Measurements from ENCODE around the gene ABCC4. TPM values are rescaled to one million over a fixed set of nuclear protein-coding genes. Genes with fewer than 3 reads are reported as not detected.
A peak's percentile ranks its signal among the peaks of the same experiment; 100 is the strongest.

ABCC4 gene
- total and polyA plus RNA-seq, 4 experiments from 2014 or later: 4.8 to 10.0 (median 6.9) TPM

- H3K9me3 Mint-ChIP-seq: no peaks in the 10 kb centered on the region
- no peaks in the 10 kb centered on the region for H3K4me1 ChIP-seq (ENCODE audit: insufficient read depth, low read length)
- no peaks in the 10 kb centered on the region for H3K36me3 ChIP-seq (ENCODE audit: insufficient read depth, low read length)
- no peak overlapping the region for H3K27ac Mint-ChIP-seq
- POLR2A ChIA-PET (ENCODE audit: partially characterized antibody): no interaction called here
- H3K27me3 ChIP-seq (ENCODE audit: insufficient read depth, low read length): no peaks in the 10 kb centered on the region
- peaks cover 19 to 28% of the 10 kb centered on the region in 2 donors for H3K36me3 Mint-ChIP-seq
- H3K4me3 ChIP-seq (ENCODE audit: low read length in 2 of 2): no peak overlapping the region
- H3K27me3 Mint-ChIP-seq: no peaks in the 10 kb centered on the region
- CTCF ChIA-PET (ENCODE audit: partially characterized antibody): interaction anchor here (0.6 kb wide), 1 partner anchor 31 kb away, joined by 4 read pairs; no protein-coding TSS in a partner anchor
- H3K9me3 ChIP-seq (ENCODE audit: control insufficient read depth in 1 of 2, low read length in 2 of 2): no peaks in the 10 kb centered on the region
- H3K4me3 Mint-ChIP-seq: no peak overlapping the region
- H3K4me1 Mint-ChIP-seq: peaks cover 0 to 6% (median 1%) of the 10 kb centered on the region in 4 donors
- no peak overlapping the region for H3K27ac ChIP-seq (ENCODE audit: low read depth, low read length)
- intact Hi-C loops (cut with micrococcal nuclease): no loop called here
- no peak for DNase-seq
Measured at GRCh38 chr13:95237310-95237870, 63.9 kb downstream of the ABCC4 start.

GRCh38 chr13:95236774-95237173 is 64.5 kb downstream of the ABCC4 start:
- Histone ChIP-seq H3K9me3 (ENCODE audit: control insufficient read depth in 1 of 2, low read length in 2 of 2) (no peaks in the 10 kb centered on the region), H3K27me3 (ENCODE audit: insufficient read depth, low read length) (no peaks in the 10 kb centered on the region), H3K4me3 (ENCODE audit: low read length in 2 of 2) (no peak overlapping the region), H3K36me3 (ENCODE audit: insufficient read depth, low read length) (no peaks in the 10 kb centered on the region), H3K4me1 (ENCODE audit: insufficient read depth, low read length) (no peaks in the 10 kb centered on the region), H3K27ac (ENCODE audit: low read depth, low read length) (no peak overlapping the region)
- Mint-ChIP-seq H3K36me3 (peaks cover 19 to 31% of the 10 kb centered on the region in 2 donors), H3K27me3 (no peaks in the 10 kb centered on the region), H3K27ac (peak overlapping the region in 2 of 7 donors; percentile 26 to 60), H3K4me1 (peaks cover 0 to 6% (median 1%) of the 10 kb centered on the region in 4 donors), H3K9me3 (no peaks in the 10 kb centered on the region), H3K4me3 (no peak overlapping the region)
- DNase-seq: no peak
- CTCF ChIA-PET (ENCODE audit: partially characterized antibody): no interaction called here
- intact Hi-C loops (cut with micrococcal nuclease): no loop called here
- POLR2A ChIA-PET (ENCODE audit: partially characterized antibody): no interaction called here

- intact Hi-C loops (cut with micrococcal nuclease): no loop called here
- Mint-ChIP-seq H3K36me3 (peaks cover 16 to 30% of the 10 kb centered on the region in 2 donors), H3K4me3 (no peak overlapping the region), H3K9me3 (no peaks in the 10 kb centered on the region), H3K27me3 (no peaks in the 10 kb centered on the region), H3K27ac (peak overlapping the region in 2 of 7 donors; percentile 38 to 51), H3K4me1 (peaks cover 0 to 6% (median 1%) of the 10 kb centered on the region in 4 donors)
- no peak for DNase-seq
- H3K9me3 ChIP-seq (ENCODE audit: control insufficient read depth in 1 of 2, low read length in 2 of 2): no peaks in the 10 kb centered on the region
- no peaks in the 10 kb centered on the region for H3K4me1 ChIP-seq (ENCODE audit: insufficient read depth, low read length)
- no peak overlapping the region for H3K4me3 ChIP-seq (ENCODE audit: low read length in 2 of 2)
- no peaks in the 10 kb centered on the region for H3K27me3 ChIP-seq (ENCODE audit: insufficient read depth, low read length)
- ChIA-PET POLR2A (ENCODE audit: partially characterized antibody) (no interaction called here), CTCF (ENCODE audit: partially characterized antibody) (no interaction called here)
- no peak overlapping the region for H3K27ac ChIP-seq (ENCODE audit: low read depth, low read length)
- H3K36me3 ChIP-seq (ENCODE audit: insufficient read depth, low read length): no peaks in the 10 kb centered on the region
Measured at GRCh38 chr13:95235974-95236373, 65.3 kb downstream of the ABCC4 start.

GRCh38 chr13:95235199-95235756 is 66.0 kb downstream of the ABCC4 start:
- no peak for DNase-seq
- H3K27me3 Mint-ChIP-seq: no peaks in the 10 kb centered on the region
- Histone ChIP-seq H3K27ac (ENCODE audit: low read depth, low read length) (no peak overlapping the region), H3K27me3 (ENCODE audit: insufficient read depth, low read length) (no peaks in the 10 kb centered on the region), H3K4me3 (ENCODE audit: low read length in 2 of 2) (no peak overlapping the region), H3K36me3 (ENCODE audit: insufficient read depth, low read length) (no peaks in the 10 kb centered on the region), H3K4me1 (ENCODE audit: insufficient read depth, low read length) (no peaks in the 10 kb centered on the region), H3K9me3 (ENCODE audit: control insufficient read depth in 1 of 2, low read length in 2 of 2) (no peaks in the 10 kb centered on the region)
- H3K27ac Mint-ChIP-seq: peak overlapping the region in 1 of 7 donors; percentile 15
- ChIA-PET CTCF (ENCODE audit: partially characterized antibody) (no interaction called here), POLR2A (ENCODE audit: partially characterized antibody) (no interaction called here)
- H3K9me3 Mint-ChIP-seq: no peaks in the 10 kb centered on the region
- intact Hi-C loops (cut with micrococcal nuclease): no loop called here
- no peak overlapping the region for H3K4me3 Mint-ChIP-seq
- peaks cover 16 to 32% of the 10 kb centered on the region in 2 donors for H3K36me3 Mint-ChIP-seq
- H3K4me1 Mint-ChIP-seq: peaks cover 0 to 6% (median 1%) of the 10 kb centered on the region in 4 donors

GRCh38 chr13:95234242-95234641 is 67.0 kb downstream of the ABCC4 start:
- Histone ChIP-seq H3K36me3 (ENCODE audit: insufficient read depth, low read length) (no peaks in the 10 kb centered on the region), H3K4me3 (ENCODE audit: low read length in 2 of 2) (no peak overlapping the region), H3K9me3 (ENCODE audit: control insufficient read depth in 1 of 2, low read length in 2 of 2) (no peaks in the 10 kb centered on the region), H3K27ac (ENCODE audit: low read depth, low read length) (no peak overlapping the region), H3K27me3 (ENCODE audit: insufficient read depth, low read length) (no peaks in the 10 kb centered on the region), H3K4me1 (ENCODE audit: insufficient read depth, low read length) (no peaks in the 10 kb centered on the region)
- ChIA-PET POLR2A (ENCODE audit: partially characterized antibody) (no interaction called here), CTCF (ENCODE audit: partially characterized antibody) (no interaction called here)
- H3K4me1 Mint-ChIP-seq: peaks cover 0 to 6% (median 1%) of the 10 kb centered on the region in 4 donors
- DNase-seq: no peak
- H3K9me3 Mint-ChIP-seq: no peaks in the 10 kb centered on the region
- no peak overlapping the region for H3K4me3 Mint-ChIP-seq
- no peaks in the 10 kb centered on the region for H3K27me3 Mint-ChIP-seq
- intact Hi-C loops (cut with micrococcal nuclease): no loop called here
- peaks cover 15 to 29% of the 10 kb centered on the region in 2 donors for H3K36me3 Mint-ChIP-seq
- H3K27ac Mint-ChIP-seq: no peak overlapping the region

- Mint-ChIP-seq H3K4me3 (no peak overlapping the region), H3K27ac (no peak overlapping the region), H3K36me3 (peaks cover 15 to 29% of the 10 kb centered on the region in 2 donors), H3K4me1 (peaks cover 0 to 6% (median 2%) of the 10 kb centered on the region in 4 donors), H3K27me3 (no peaks in the 10 kb centered on the region), H3K9me3 (no peaks in the 10 kb centered on the region)
- H3K9me3 ChIP-seq (ENCODE audit: control insufficient read depth in 1 of 2, low read length in 2 of 2): no peaks in the 10 kb centered on the region
- ChIA-PET CTCF (ENCODE audit: partially characterized antibody) (no interaction called here), POLR2A (ENCODE audit: partially characterized antibody) (no interaction called here)
- no peak overlapping the region for H3K4me3 ChIP-seq (ENCODE audit: low read length in 2 of 2)
- intact Hi-C loops (cut with micrococcal nuclease): no loop called here
- H3K36me3 ChIP-seq (ENCODE audit: insufficient read depth, low read length): no peaks in the 10 kb centered on the region
- H3K27me3 ChIP-seq (ENCODE audit: insufficient read depth, low read length): no peaks in the 10 kb centered on the region
- no peak overlapping the region for H3K27ac ChIP-seq (ENCODE audit: low read depth, low read length)
- no peak for DNase-seq
- H3K4me1 ChIP-seq (ENCODE audit: insufficient read depth, low read length): no peaks in the 10 kb centered on the region
Measured at GRCh38 chr13:95233026-95233635, 68.1 kb downstream of the ABCC4 start.

- H3K36me3 ChIP-seq (ENCODE audit: insufficient read depth, low read length): no peaks in the 10 kb centered on the region
- intact Hi-C loops (cut with micrococcal nuclease): no loop called here
- H3K4me3 ChIP-seq (ENCODE audit: low read length in 2 of 2): no peak overlapping the region
- H3K9me3 Mint-ChIP-seq: no peaks in the 10 kb centered on the region
- no peaks in the 10 kb centered on the region for H3K27me3 ChIP-seq (ENCODE audit: insufficient read depth, low read length)
- no peaks in the 10 kb centered on the region for H3K4me1 ChIP-seq (ENCODE audit: insufficient read depth, low read length)
- DNase-seq: no peak
- peaks cover 4 to 12% (median 7%) of the 10 kb centered on the region in 4 donors for H3K4me1 Mint-ChIP-seq
- CTCF ChIA-PET (ENCODE audit: partially characterized antibody): no interaction called here
- no peak overlapping the region for H3K27ac Mint-ChIP-seq
- no peaks in the 10 kb centered on the region for H3K9me3 ChIP-seq (ENCODE audit: control insufficient read depth in 1 of 2, low read length in 2 of 2)
- no peak overlapping the region for H3K4me3 Mint-ChIP-seq
- H3K36me3 Mint-ChIP-seq: peaks cover 8 to 16% of the 10 kb centered on the region in 2 donors
- no peaks in the 10 kb centered on the region for H3K27me3 Mint-ChIP-seq
- H3K27ac ChIP-seq (ENCODE audit: low read depth, low read length): no peak overlapping the region
- POLR2A ChIA-PET (ENCODE audit: partially characterized antibody): no interaction called here
Measured at GRCh38 chr13:95231393-95231792, 69.9 kb downstream of the ABCC4 start.

All from CD4-positive, alpha-beta memory T cell (primary cell).